A549 (cell line): ENCODE data around the gene CFB. TPM values are rescaled to one million over a fixed set of nuclear protein-coding genes. Genes with fewer than 3 reads are reported as not detected.
"Not testable (repeated sequence)": the region's sequence is repeated elsewhere in the genome, so short reads cannot be mapped to it uniquely, and the experiment has no call there.

Experiments used
- ATAC-seq, 2 experiments: fragments of 200-7000 bp in 1 of 2; fragments of >200 bp in 1 of 2; cut with Nextera tagmentation in 1 of 2; cut with Tn5 transposase in 1 of 2; 3 replicates each; pipeline versions ENCODE4 v1.8.0 to v1.9.1; 2018 to 2020; ENCODE audit warnings: mild to moderate bottlenecking in 1 of 2, moderate library complexity in 1 of 2
- CTCF ChIA-PET: fragments of 300-600 bp; sonication (Branson Sonifier 250); formaldehyde crosslinking; extraction: SDS; loops from one replicate; lab custom pipeline; 2021; ENCODE audit warnings: antibody characterized with exemption, inconsistent platforms; lab: Yijun Ruan, JAX
- POLR2A ChIA-PET: fragments of 350-600 bp; formaldehyde crosslinking; extraction: SDS; loops from one replicate; lab custom pipeline; 2021; ENCODE audit warnings: antibody characterized with exemption, inconsistent platforms; lab: Yijun Ruan, JAX
- DNase-seq, 2 experiments: peaks; one replicate each; pipeline versions ENCODE4 v3.0.0 to v3.0.0-alpha.2; 2011 to 2016; ENCODE audit warnings: low read depth in 1 of 2, low spot score in 1 of 2
- FAIRE-seq: peaks from 2 replicates; lab custom pipeline; 2011; peaks lifted over from hg19 to GRCh38; lab: Jason Lieb, UNC
- H3K27ac ChIP-seq, 2 experiments: fragments of >200 bp; sonication (Bioruptor Twin); formaldehyde crosslinking; 3 replicates each; pipeline ENCODE4 v1.5.1; 2016 to 2017
- H3K4me1 ChIP-seq: fragments of >200 bp; sonication (Bioruptor Twin); formaldehyde crosslinking; 3 replicates; pipeline ENCODE4 v1.6.1; 2016
- H3K4me2 ChIP-seq: fragments of >200 bp; sonication (Bioruptor Twin); formaldehyde crosslinking; 3 replicates; pipeline ENCODE4 v1.6.1; 2016
- H3K4me3 ChIP-seq: fragments of >200 bp; sonication (Bioruptor Twin); formaldehyde crosslinking; 3 replicates; pipeline ENCODE4 v1.5.1; 2016
- H3K9me3 ChIP-seq: fragments of >200 bp; sonication (Bioruptor Twin); formaldehyde crosslinking; 3 replicates; pipeline ENCODE4 v1.6.1; 2016
- BHLHE40 ChIP-seq: IDR thresholded peaks from 2 replicates; pipeline ENCODE4 v1.6.1; 2012; ENCODE audit warnings: low read depth, low read length, inconsistent platforms
- CEBPB ChIP-seq, 2 experiments: fragments of >200 bp in 1 of 2; sonication (Bioruptor Twin) in 1 of 2; formaldehyde crosslinking in 1 of 2; IDR thresholded peaks; 2 replicates each; pipeline ENCODE4 v1.6.1; 2012 to 2016
- EHF ChIP-seq: fragments of 250-450 bp; sonication (Bioruptor Pico); IDR thresholded peaks from 2 replicates; pipeline ENCODE4 v1.5.0; 2020; ENCODE audit warnings: mild to moderate bottlenecking
- EHMT2 ChIP-seq: fragments of 200-600 bp; sonication (generic); IDR thresholded peaks from 2 replicates; pipeline ENCODE4 v1.6.1; 2016; ENCODE audit warnings: antibody characterized with exemption, low read depth, mild to moderate bottlenecking, moderate library complexity
- FOSL2 ChIP-seq, 2 experiments: fragments of 450-650 bp in 1 of 2; fragments of >200 bp in 1 of 2; sonication (Bioruptor Twin) in 1 of 2; formaldehyde crosslinking; IDR thresholded peaks; 2 replicates each; pipeline versions ENCODE4 v1.5.0 to v1.6.1; 2016 to 2020; ENCODE audit warnings: mild to moderate bottlenecking in 1 of 2, moderate library complexity in 1 of 2
- HOXA7 ChIP-seq: fragments of 250-450 bp; sonication (Bioruptor Pico); IDR thresholded peaks from 2 replicates; pipeline ENCODE4 v1.5.0; 2020; ENCODE audit warnings: mild to moderate bottlenecking, moderate library complexity
- HOXB13 ChIP-seq: fragments of 250-450 bp; sonication (Bioruptor Pico); IDR thresholded peaks from 2 replicates; pipeline ENCODE4 v1.5.0; 2020; ENCODE audit warnings: low read depth, mild to moderate bottlenecking, moderate library complexity
- NFE2L2 ChIP-seq: fragments of 150-350 bp; conservative IDR thresholded peaks from 2 replicates; pipeline ENCODE4 v1.6.1; 2014; ENCODE audit warnings: low read length
- POLR2AphosphoS2 ChIP-seq: conservative IDR thresholded peaks from 2 replicates; pipeline ENCODE4 v1.6.1; 2012; ENCODE audit warnings: low read length, improper control_type of control experiment, inconsistent platforms
- RNF2 ChIP-seq: fragments of 200-600 bp; sonication (generic); IDR thresholded peaks from 2 replicates; pipeline ENCODE4 v1.6.1; 2016; ENCODE audit warnings: low read depth, mild to moderate bottlenecking, antibody characterized with exemption, moderate library complexity, borderline replicate concordance
- SMC3 ChIP-seq: fragments of >200 bp; sonication (Bioruptor Twin); formaldehyde crosslinking; IDR thresholded peaks from 3 replicates; pipeline ENCODE4 v1.6.1; 2018; ENCODE audit warnings: inconsistent platforms
- TFCP2L1 ChIP-seq: fragments of 250-450 bp; sonication (Bioruptor Pico); IDR thresholded peaks from 2 replicates; pipeline ENCODE4 v1.5.0; 2021; ENCODE audit warnings: mild to moderate bottlenecking
- WGBS: methylation state at CpG from one replicate; pipeline ENCODE4 v1.1.6; 2017; ENCODE audit errors: missing lambda C conversion rate; 5-methylcytosine and 5-hydroxymethylcytosine counted together
- polyA plus RNA-seq, 4 experiments: library from polyadenylated mRNA; depleted of rRNA in 3 of 4; stranded (reverse); fragments of >200 nt; fragmentation: RNase III in 1 of 4; extraction: RNeasy Plus Mini Kit Qiagen cat#74134 plus additional on column Dnase treatment in 1 of 4; gene quantifications; 2 replicates in 3 of 4; 3 replicates in 1 of 4; pipeline ENCODE4 v1.2.3, GENCODE V29; 2011 to 2017
- TF ChIP-seq, protein P1 (sequence below): fragments of >200 bp; sonication (Bioruptor Twin); formaldehyde crosslinking; IDR thresholded peaks from 3 replicates; pipeline ENCODE4 v1.5.1; 2016
- TF ChIP-seq, protein P2 (sequence below): fragments of 450-650 bp; IDR thresholded peaks from 2 replicates; pipeline ENCODE4 v1.6.1; 2014; ENCODE audit warnings: antibody characterized with exemption
- TF ChIP-seq, protein P3 (sequence below): fragments of >200 bp; sonication (Bioruptor Twin); formaldehyde crosslinking; IDR thresholded peaks from 3 replicates; pipeline ENCODE4 v1.6.1; 2016

Gene CFB
- polyA plus RNA-seq, 2 of the 4 experiments (the other 2 are of a cell fraction) = 4.4 to 5.6 TPM

DNA sequence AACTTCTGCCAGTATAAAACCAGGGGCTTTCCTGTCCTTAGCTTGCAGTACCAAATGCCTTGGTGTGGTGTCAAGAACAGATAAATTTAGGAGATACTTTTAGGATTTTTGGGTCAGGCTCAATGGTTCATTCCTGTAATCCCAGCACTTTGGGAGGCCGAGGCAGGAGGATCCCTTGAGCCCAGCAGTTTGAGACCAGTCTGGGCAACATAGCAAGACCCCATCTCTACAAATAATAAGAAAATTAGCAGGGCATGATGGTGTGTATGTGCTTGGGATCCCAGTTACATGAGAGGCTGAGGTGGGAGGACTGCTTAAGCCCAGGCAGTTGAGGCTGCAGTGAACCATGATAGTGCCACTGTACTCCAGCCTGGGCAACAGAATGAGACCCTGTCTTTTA, 40.9 kb upstream of the CFB start:
- no peak overlapping the region for H3K4me3 ChIP-seq
- no peak for TF ChIP-seq POLR2AphosphoS2
- TF ChIP-seq, protein P1, sequence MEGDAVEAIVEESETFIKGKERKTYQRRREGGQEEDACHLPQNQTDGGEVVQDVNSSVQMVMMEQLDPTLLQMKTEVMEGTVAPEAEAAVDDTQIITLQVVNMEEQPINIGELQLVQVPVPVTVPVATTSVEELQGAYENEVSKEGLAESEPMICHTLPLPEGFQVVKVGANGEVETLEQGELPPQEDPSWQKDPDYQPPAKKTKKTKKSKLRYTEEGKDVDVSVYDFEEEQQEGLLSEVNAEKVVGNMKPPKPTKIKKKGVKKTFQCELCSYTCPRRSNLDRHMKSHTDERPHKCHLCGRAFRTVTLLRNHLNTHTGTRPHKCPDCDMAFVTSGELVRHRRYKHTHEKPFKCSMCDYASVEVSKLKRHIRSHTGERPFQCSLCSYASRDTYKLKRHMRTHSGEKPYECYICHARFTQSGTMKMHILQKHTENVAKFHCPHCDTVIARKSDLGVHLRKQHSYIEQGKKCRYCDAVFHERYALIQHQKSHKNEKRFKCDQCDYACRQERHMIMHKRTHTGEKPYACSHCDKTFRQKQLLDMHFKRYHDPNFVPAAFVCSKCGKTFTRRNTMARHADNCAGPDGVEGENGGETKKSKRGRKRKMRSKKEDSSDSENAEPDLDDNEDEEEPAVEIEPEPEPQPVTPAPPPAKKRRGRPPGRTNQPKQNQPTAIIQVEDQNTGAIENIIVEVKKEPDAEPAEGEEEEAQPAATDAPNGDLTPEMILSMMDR = no peak
- no peak for TF ChIP-seq SMC3
- TF ChIP-seq, protein P2, sequence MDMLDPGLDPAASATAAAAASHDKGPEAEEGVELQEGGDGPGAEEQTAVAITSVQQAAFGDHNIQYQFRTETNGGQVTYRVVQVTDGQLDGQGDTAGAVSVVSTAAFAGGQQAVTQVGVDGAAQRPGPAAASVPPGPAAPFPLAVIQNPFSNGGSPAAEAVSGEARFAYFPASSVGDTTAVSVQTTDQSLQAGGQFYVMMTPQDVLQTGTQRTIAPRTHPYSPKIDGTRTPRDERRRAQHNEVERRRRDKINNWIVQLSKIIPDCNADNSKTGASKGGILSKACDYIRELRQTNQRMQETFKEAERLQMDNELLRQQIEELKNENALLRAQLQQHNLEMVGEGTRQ = no peak
- TF ChIP-seq, protein P3, sequence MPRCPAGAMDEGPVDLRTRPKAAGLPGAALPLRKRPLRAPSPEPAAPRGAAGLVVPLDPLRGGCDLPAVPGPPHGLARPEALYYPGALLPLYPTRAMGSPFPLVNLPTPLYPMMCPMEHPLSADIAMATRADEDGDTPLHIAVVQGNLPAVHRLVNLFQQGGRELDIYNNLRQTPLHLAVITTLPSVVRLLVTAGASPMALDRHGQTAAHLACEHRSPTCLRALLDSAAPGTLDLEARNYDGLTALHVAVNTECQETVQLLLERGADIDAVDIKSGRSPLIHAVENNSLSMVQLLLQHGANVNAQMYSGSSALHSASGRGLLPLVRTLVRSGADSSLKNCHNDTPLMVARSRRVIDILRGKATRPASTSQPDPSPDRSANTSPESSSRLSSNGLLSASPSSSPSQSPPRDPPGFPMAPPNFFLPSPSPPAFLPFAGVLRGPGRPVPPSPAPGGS = no peak
- TF ChIP-seq EHF (CRISPR knock-in tag) = no peak
- no peak for TF ChIP-seq HOXA7 (CRISPR knock-in tag)
- TF ChIP-seq HOXB13 (CRISPR knock-in tag) = no peak
- TF ChIP-seq FOSL2 (IDR thresholded peaks at IDR 0.05) = no peak
- no peak for TF ChIP-seq FOSL2 (CRISPR knock-in tag; IDR thresholded peaks at IDR 0.05)
- no peak for TF ChIP-seq NFE2L2
- TF ChIP-seq BHLHE40 = no peak
- CTCF ChIA-PET = interaction anchor here (0.9 to 3.5 kb wide), 2 partner anchors 16 to 47 kb away, joined by 4 to 26 read pairs; no protein-coding TSS in a partner anchor
- no peak overlapping the region for H3K4me2 ChIP-seq
- POLR2A ChIA-PET = no interaction called here
- H3K27ac ChIP-seq = no peak overlapping the region
- H3K4me1 ChIP-seq = peaks cover 22% of the 10 kb centered on the region
- no peaks in the 10 kb centered on the region for H3K9me3 ChIP-seq
- DNase-seq (no peak), FAIRE-seq (no peak), ATAC-seq (no peak)
- 80% methylated on average over 1 of the region's 1 CpG for WGBS

DNA sequence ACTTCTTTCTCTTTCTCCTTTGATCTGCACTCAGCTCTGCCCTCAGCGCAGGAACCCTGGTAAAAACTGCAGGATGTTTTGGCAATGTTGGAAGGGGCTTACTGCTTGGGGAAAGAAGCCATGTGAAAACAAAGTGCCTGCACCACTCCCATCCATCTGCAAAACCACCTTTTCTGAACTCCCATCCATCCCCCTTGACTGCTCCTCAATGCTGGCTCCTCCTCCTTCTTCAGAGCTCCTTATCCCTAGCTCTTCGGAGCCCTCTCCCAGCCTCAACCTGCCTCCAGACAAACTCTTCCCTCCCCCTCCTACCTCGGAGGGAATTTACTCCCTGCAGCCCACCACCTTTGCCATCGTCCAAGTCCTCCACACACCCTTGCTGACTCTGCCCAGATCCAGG, 39.8 kb upstream of the CFB start:
- FAIRE-seq (no peak), ATAC-seq (no peak), DNase-seq (no peak)
- CTCF ChIA-PET = interaction anchor here (1.3 kb wide), 1 partner anchor 47 kb away, joined by 4 read pairs; no protein-coding TSS in a partner anchor
- H3K4me2 ChIP-seq = no peak overlapping the region
- POLR2A ChIA-PET = no interaction called here
- no peak for TF ChIP-seq TFCP2L1 (CRISPR knock-in tag)
- TF ChIP-seq EHMT2 = no peak
- 78% methylated on average over 4 of the region's 4 CpGs for WGBS
- H3K4me1 ChIP-seq = peaks cover 28% of the 10 kb centered on the region
- H3K4me3 ChIP-seq = no peak overlapping the region
- no peaks in the 10 kb centered on the region for H3K9me3 ChIP-seq
- no peak overlapping the region for H3K27ac ChIP-seq

DNA sequence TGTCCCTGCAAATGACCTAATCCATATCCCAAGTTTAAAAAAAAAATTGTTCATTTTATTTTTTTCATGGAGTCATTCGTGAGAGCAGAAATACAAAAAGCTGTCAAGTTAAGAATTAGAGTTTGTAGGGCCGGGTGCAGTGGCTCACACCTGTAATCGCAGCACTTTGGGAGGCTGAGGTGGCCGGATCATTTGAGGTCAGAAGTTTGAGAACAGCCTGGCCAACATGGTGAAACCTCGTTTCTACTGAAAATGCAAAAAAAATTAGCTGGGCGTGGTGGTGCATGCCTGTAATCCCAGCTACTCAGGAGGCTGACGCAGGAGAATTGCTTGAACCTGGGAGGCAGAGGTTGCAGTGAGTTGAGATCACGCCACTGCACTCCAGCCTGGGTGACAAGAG, 39.2 kb upstream of the CFB start:
- ChIA-PET CTCF (interaction anchor here (1.3 kb wide), 1 partner anchor 46 kb away, joined by 4 read pairs; no protein-coding TSS in a partner anchor), POLR2A (interaction anchor here (0.6 kb wide), 1 partner anchor 270 kb away, joined by 6 read pairs; no protein-coding TSS in a partner anchor)
- ATAC-seq, H3K4me2 ChIP-seq, DNase-seq, H3K9me3 ChIP-seq, FAIRE-seq, H3K4me3 ChIP-seq, H3K27ac ChIP-seq: not testable (repeated sequence)
- peaks cover 31% of the 10 kb centered on the region for H3K4me1 ChIP-seq
- WGBS = 79% methylated on average over 8 of the region's 8 CpGs

DNA sequence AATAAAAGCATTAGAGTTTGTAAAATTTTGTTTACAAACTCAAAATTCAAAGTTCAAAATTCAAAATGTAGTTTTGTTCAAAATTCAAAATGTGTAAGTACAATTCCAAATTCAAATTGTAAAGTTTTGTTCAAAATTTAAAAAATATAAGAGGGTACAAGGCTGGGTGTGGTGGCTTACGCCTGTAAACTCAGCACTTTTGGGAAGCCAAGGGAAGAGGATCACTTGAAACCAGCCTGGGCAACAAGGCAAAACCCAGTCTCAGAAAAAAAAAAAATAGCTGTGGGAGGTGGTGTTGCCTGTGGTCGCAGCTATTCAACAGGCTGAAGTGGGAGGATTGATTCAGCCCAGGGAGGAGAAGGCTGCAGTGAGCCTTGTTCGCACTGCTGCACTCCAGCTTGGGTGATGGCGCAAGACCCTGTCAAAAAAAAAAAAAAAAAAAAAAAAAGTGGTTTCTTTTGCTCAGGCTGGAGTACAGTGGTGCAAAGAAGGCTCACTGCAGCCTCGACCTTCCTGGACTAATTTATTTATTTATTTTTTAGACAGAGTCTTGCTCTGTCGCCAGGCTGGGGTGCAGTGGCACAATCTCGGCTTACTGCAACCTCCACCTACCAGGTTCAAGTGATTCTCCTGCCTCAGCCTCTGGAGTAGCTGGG, 38.6 kb upstream of the CFB start:
- Histone ChIP-seq H3K4me3 (no peak overlapping the region), H3K27ac (no peak overlapping the region), H3K4me2 (no peak overlapping the region), H3K4me1 (peaks cover 33% of the 10 kb centered on the region), H3K9me3 (no peaks in the 10 kb centered on the region)
- POLR2A ChIA-PET = interaction anchor here (0.6 kb wide), 1 partner anchor 269 kb away, joined by 6 read pairs; no protein-coding TSS in a partner anchor
- CTCF ChIA-PET = interaction anchor here (0.6 to 1.1 kb wide), 2 partner anchors 18 to 42 kb away, joined by 3 to 5 read pairs; no protein-coding TSS in a partner anchor
- 70% methylated on average over 7 of the region's 7 CpGs for WGBS
- TF ChIP-seq CEBPB (IDR thresholded peaks at IDR 0.05) = peak; percentile 20 to 76; a peak in 2 of 4 replicates
- TF ChIP-seq RNF2 = no peak
- DNase-seq = peak in 1 of 2 experiments; percentile 28
- FAIRE-seq = no peak
- ATAC-seq = peak; percentile 40 to 42; a peak in 5 of 6 replicates

DNA sequence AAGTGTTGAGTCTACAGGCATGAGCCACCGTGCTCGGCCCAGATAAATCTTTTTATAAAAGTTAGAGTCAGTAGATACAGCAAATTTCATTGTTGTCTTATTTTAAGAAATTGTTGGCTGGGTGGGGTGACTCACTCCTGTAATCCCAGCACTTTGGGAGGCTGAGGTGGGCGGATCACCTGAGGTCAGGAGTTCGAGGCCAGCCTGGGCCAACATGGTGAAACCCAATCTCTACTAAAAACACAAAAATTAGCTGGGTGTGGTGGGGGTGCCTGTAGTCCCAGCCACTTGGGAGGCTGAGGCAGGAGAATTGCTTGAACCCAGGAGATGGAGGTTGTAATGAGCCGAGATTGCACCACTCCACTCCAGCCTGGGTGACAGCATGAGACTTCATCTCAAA, 37.6 kb upstream of the CFB start:
- H3K27ac ChIP-seq, H3K9me3 ChIP-seq, H3K4me3 ChIP-seq, FAIRE-seq, DNase-seq, ATAC-seq, POLR2A ChIA-PET: not testable (repeated sequence)
- Histone ChIP-seq H3K4me2 (peak overlapping the region; percentile 29; the same call in 1 of the 3 replicates), H3K4me1 (peaks cover 27% of the 10 kb centered on the region)
- CTCF ChIA-PET = interaction anchor here (0.8 to 1.1 kb wide), 2 partner anchors 19 to 246 kb away, joined by 3 read pairs; no protein-coding TSS in a partner anchor
- WGBS = 94% methylated on average over 3 of the region's 5 CpGs
